Left cardiac atrium (tissue), 4 donors: ENCODE data around the gene ATP5F1C. TPM values are rescaled to one million over a fixed set of nuclear protein-coding genes. Genes with fewer than 3 reads are reported as not detected.
"Not testable (repeated sequence)": the region's sequence is repeated elsewhere in the genome, so short reads cannot be mapped to it uniquely, and the experiment has no call there.

Source experiments
- ATAC-seq, 2 donors: fragments of 200-7000 bp; cut with Tn5 transposase; one replicate each; pipeline ENCODE4 v1.9.1; 2020; ENCODE audit warnings: mild to moderate bottlenecking in 2 of 2, moderate library complexity in 2 of 2
- DNase-seq: peaks from one replicate; pipeline ENCODE4 v3.0.0-alpha.2; 2020
- intact Hi-C, 2 donors: fragments of 100-400 bp; cut with DNase I; formaldehyde crosslinking; loops; one replicate each; pipeline versions ENCODE4 v1.14.1 to v1.15.1; 2022 to 2023
- total RNA-seq, 2 donors: library from RNA; stranded (reverse); fragmentation: NEBNext Ultra II Directional; extraction: Animal tissue kit (Norgen Biotek cat#: 25700); gene quantifications; one replicate each; pipeline ENCODE4 v1.2.1, GENCODE V29; 2021
- donor health status: DM: no; HTN: yes; CAD: no.
- donor health status: DM: no; HTN: yes; CAD: no; lungs with severe emphysema.
- donor health status: DM: yes; HTN: yes; CAD: no.
- donor health status: Dilated cardiomyopathy.

The ATP5F1C gene
- total RNA-seq, 2 donors from 2014 or later = 454 to 516 TPM

GRCh38 chr10:7788639-7789286 is 786 bp downstream of the ATP5F1C start:
- DNase-seq (no peak), ATAC-seq (no peak)
- intact Hi-C loops = no loop called here

- intact Hi-C loops = no loop called here
- DNase-seq (peak; percentile 48), ATAC-seq (peak in 1 of 2 donors; percentile 10)
Observed at GRCh38 chr10:7789390-7789789, 1.4 kb downstream of the ATP5F1C start.

- intact Hi-C loops = no loop called here
- no peak for ATAC-seq
- DNase-seq = no peak
Observed at GRCh38 chr10:7792541-7792940, 4.6 kb downstream of the ATP5F1C start.

- intact Hi-C loops = no loop called here
- DNase-seq = no peak
- ATAC-seq = no peak
Observed at GRCh38 chr10:7794251-7795026, 6.5 kb downstream of the ATP5F1C start.

DNA sequence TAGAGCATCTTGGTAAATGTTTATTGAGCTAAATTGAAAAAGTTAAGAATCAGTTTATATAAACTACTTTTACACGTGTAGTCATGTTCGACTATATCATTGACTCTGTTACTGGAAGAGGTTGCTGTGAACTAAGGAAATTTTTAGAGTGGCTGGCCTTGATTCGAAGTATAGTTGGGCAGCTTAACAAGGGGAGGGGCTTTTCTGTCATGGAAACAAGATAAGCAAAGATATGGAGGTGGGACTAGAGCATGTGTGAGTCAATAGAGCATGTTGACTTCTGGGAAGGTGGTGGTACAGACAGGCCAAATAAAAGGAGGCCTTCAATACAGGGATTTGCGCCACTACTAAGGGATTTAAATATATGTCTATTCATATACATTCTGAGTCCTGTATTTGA is 7.6 kb downstream of the ATP5F1C start:
- intact Hi-C loops = no loop called here
- peak; percentile 93 for ATAC-seq
- no peak for DNase-seq

DNA sequence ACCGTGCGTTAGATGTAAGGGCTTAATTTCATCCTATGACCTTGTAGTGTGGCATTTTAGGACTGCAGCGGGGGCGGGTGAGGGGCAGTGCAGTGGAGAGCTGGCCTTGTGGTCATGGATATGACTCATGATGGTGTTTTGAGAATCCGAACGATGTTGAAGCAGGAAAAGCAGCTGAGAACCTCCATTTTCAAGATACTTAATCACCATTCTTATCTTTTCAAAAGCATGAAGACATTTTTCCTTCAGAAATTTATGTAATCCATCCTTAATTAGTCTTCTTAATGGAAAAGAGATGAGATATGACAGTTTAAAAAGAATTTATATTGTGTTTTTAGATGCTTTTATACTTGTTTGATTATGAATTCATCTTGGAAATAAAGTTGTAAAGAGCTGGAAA is 9.6 kb downstream of the ATP5F1C start:
- intact Hi-C loops = no loop called here
- DNase-seq (no peak), ATAC-seq (peak; percentile 39 to 86)

DNA sequence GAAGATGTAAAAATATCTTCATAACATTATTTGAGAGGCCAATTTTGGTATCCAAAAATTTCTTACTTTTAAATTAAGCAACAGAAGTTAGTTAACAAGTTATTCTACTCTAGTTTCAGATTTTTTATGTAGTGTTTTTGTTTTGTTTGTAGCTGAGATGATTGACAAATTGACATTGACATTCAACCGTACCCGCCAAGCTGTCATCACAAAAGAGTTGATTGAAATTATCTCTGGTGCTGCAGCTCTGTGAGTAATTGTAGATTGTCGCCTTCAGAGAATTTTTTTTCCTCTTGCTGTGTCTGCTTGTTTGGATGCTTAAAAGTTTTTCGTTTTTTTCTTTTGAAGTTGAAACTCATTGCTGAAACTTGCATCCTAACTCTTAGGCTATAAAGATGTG is 14.6 kb downstream of the ATP5F1C start:
- DNase-seq (no peak), ATAC-seq (no peak)
- intact Hi-C loops = no loop called here

DNA sequence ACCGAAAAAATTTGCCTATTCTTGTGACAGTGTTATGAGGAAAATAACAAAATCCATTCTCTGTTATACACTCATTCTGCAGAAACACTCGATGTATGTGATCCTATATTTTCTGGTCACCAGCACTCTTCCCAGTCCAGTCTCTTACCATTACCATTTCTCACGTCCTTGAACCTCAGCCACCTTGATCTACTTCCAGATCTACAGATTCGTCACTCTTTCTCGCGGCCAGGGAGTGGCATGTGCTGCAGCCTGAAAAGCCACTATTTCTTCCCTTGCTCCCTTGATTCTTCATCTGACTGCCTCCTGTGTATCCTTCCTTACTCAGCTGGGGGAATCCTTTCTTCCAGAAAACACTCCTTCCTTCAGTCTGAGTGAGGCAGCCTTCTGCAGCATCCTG is 16.2 kb downstream of the ATP5F1C start:
- no peak for DNase-seq
- intact Hi-C loops = no loop called here

GRCh38 chr10:7804741-7805140 is 16.8 kb downstream of the ATP5F1C start:
- no peak for ATAC-seq
- DNase-seq = no peak
- intact Hi-C loops = no loop called here

More for the DNA sequence above, 16.2 kb downstream of the ATP5F1C start:
- ATAC-seq = no peak

- no peak for ATAC-seq
- intact Hi-C loops = no loop called here
- DNase-seq = no peak
Observed at GRCh38 chr10:7808686-7809267, 20.8 kb downstream of the ATP5F1C start.

- intact Hi-C loops = no loop called here
- ATAC-seq (no peak), DNase-seq (no peak)
Observed at GRCh38 chr10:7810443-7810842, 22.5 kb downstream of the ATP5F1C start.

GRCh38 chr10:7811000-7811399 is 23.0 kb downstream of the ATP5F1C start:
- ATAC-seq = no peak
- intact Hi-C loops = no loop called here
- DNase-seq = no peak

- ATAC-seq, intact Hi-C loops, DNase-seq: not testable (repeated sequence)
Observed at GRCh38 chr10:7811743-7812142, 23.8 kb downstream of the ATP5F1C start.

- DNase-seq = no peak
- no peak for ATAC-seq
- intact Hi-C loops = no loop called here
Observed at GRCh38 chr10:7813481-7813880, 25.5 kb downstream of the ATP5F1C start.

GRCh38 chr10:7817576-7817975 is 29.6 kb downstream of the ATP5F1C start:
- intact Hi-C loops = no loop called here
- DNase-seq (no peak), ATAC-seq (no peak)

DNA sequence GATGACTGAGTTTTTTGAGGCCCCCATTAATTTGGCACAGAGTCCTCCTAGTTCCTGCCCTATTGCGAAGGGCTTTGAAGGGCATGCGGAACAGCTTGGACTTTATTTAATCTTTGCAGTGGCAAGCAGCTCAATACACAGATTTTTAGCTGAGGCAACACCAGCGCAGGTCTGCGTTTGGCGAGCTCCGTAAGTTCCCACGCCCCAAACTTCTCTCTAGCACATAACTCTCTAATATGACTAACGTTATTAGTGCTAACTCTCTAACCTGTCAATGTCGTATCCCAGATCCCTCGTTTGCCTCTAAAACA is 30.0 kb downstream of the ATP5F1C start:
- intact Hi-C loops = no loop called here
- ATAC-seq (peak in 1 of 2 donors; percentile 9), DNase-seq (no peak)

GRCh38 chr10:7818295-7819120 is 30.5 kb downstream of the ATP5F1C start, which contains the start of gene TAF3:
Gene TAF3 (plus strand): TSS chr10:7818505. CDS start chr10:7818710, 205 bp downstream.
- ATAC-seq (peak; percentile 94 to 95), DNase-seq (peak; percentile 94)
- intact Hi-C loops = no loop called here

GRCh38 chr10:7819121-7819460 is 31.1 kb downstream of the ATP5F1C start:
- DNase-seq = peak; percentile 56
- intact Hi-C loops = no loop called here
- ATAC-seq = peak; percentile 58 to 72

DNA sequence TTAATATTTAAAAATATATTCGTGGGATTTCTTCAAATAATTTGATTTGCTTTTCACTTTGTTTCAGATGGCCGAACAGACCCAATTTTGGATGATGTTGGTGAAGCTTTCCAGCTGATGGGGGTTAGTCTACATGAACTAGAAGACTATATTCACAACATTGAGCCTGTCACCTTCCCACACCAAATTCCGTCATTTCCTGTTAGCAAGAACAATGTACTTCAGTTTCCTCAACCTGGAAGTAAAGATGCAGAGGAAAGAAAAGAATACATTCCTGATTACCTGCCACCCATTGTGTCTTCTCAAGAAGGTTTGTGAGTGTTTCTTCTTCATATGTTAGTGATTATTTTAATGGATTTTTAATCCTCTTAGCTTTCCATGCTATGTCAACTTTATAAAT is 36.3 kb downstream of the ATP5F1C start:
- ATAC-seq (no peak), DNase-seq (no peak)
- intact Hi-C loops = no loop called here

DNA sequence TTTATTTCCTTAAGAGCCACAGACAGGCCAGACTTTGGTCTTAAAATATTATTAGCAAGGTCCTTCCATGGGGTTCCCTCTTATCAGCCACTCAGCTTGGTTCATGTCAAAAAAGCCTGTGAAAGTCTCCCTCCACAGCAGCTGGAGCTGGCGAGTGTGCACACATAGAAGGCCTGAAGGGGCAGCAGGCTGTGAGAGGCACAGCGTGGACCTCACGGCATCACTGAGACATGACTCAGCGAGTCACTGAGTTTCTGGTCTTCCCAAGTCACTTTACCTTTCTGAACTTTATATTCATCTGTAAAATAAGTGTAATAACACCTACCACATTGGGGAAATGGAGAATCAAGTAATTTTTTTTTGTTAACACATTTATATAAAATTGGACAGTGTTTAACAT is 39.0 kb downstream of the ATP5F1C start:
- intact Hi-C loops = no loop called here
- DNase-seq (no peak), ATAC-seq (peak in 1 of 2 donors; percentile 67)
